ENCODE measurements around the gene HNRNPA1.

The HNRNPA1 gene

GRCh38 chr12:54330442-54330841, 49.9 kb downstream of the HNRNPA1 start:
- FAIRE-seq (no peak), DNase-seq (ENCODE audit: insufficient read length, low spot score) (no peak)

GRCh38 chr12:54331461-54331860, 50.9 kb downstream of the HNRNPA1 start:
- FAIRE-seq, result no peak
- no peak for DNase-seq (ENCODE audit: insufficient read length, low spot score)

- FAIRE-seq (no peak), DNase-seq (ENCODE audit: insufficient read length, low spot score) (no peak)
These were observed 53.0 kb downstream of the HNRNPA1 start for GRCh38 chr12:54333420-54334034.

Data from HTR-8/SVneo (cell line).